Thoracic aorta (tissue), 2 donors: ENCODE results near the gene SLC51A. TPM values are rescaled to one million over a fixed set of nuclear protein-coding genes. Genes with fewer than 3 reads are reported as not detected.

Experiments
- ATAC-seq: fragments of 150-250 bp; one replicate; pipeline ENCODE4 v1.8.0; 2017; ENCODE audit warnings: low read depth; ENCODE audit not compliant: insufficient number of reproducible peaks, low FRiP score
- DNase-seq: peaks from one replicate; pipeline ENCODE4 v3.0.0-alpha.2; 2020; ENCODE audit warnings: low spot score
- H3K27ac ChIP-seq, 2 donors: fragments of 200-600 bp; sonication (generic); 1 replicate in 1 of 2; 2 replicates in 1 of 2; pipeline ENCODE4 v1.5.1; 2016; ENCODE audit warnings: mild to moderate bottlenecking in 2 of 2, moderate library complexity in 2 of 2
- H3K27me3 ChIP-seq: fragments of 200-600 bp; sonication (generic); replicated peaks from 2 replicates; pipeline ENCODE4 v1.6.0; 2016; ENCODE audit warnings: mild to moderate bottlenecking; ENCODE audit not compliant: insufficient read depth
- H3K36me3 ChIP-seq: fragments of 200-600 bp; sonication (generic); one replicate; pipeline ENCODE4 v1.5.1; 2016
- H3K4me1 ChIP-seq, 2 donors: fragments of 200-600 bp; sonication (generic); 1 replicate in 1 of 2; 2 replicates in 1 of 2; pipeline versions ENCODE4 v1.5.1 to v1.6.0; 2016; ENCODE audit warnings: low read depth in 2 of 2, mild to moderate bottlenecking in 1 of 2; ENCODE audit not compliant: control insufficient read depth in 1 of 2
- H3K4me3 ChIP-seq: fragments of 200-600 bp; sonication (generic); 2 replicates; pipeline ENCODE4 v1.5.1; 2016; ENCODE audit warnings: mild to moderate bottlenecking
- H3K9me3 ChIP-seq: fragments of 200-600 bp; sonication (generic); 2 replicates; pipeline ENCODE4 v1.5.1; 2016
- CTCF ChIP-seq: fragments of 200-600 bp; sonication (generic); IDR thresholded peaks from one replicate; pipeline ENCODE4 v1.5.1; 2019; ENCODE audit warnings: antibody characterized with exemption
- total RNA-seq, 2 donors: library from RNA; depleted of rRNA; stranded (reverse); fragments of >200 nt; gene quantifications; one replicate each; pipeline versions ENCODE4 v1.1.0 to v1.2.3, GENCODE V29; 2016

Gene SLC51A
- total RNA-seq, 2 donors from 2014 or later, result not detected

GRCh38 chr3:196218155-196218712, 1.9 kb downstream of the SLC51A start:
- H3K4me3 ChIP-seq, result no peak overlapping the region
- H3K27ac ChIP-seq, result no peak overlapping the region
- ATAC-seq (no peak), DNase-seq (no peak)
- H3K4me1 ChIP-seq, result peaks cover 0 to 9% of the 10 kb centered on the region in 2 donors
- no peaks in the 10 kb centered on the region for H3K27me3 ChIP-seq
- no peaks in the 10 kb centered on the region for H3K9me3 ChIP-seq
- H3K36me3 ChIP-seq, result no peaks in the 10 kb centered on the region
- no peak for TF ChIP-seq CTCF

GRCh38 chr3:196219194-196219969, 3.0 kb downstream of the SLC51A start:
- Histone ChIP-seq H3K4me3 (peak overlapping the region; percentile 37), H3K4me1 (peaks cover 0 to 9% of the 10 kb centered on the region in 2 donors), H3K27ac (no peak overlapping the region), H3K27me3 (no peaks in the 10 kb centered on the region), H3K9me3 (no peaks in the 10 kb centered on the region), H3K36me3 (no peaks in the 10 kb centered on the region)
- no peak for TF ChIP-seq CTCF
- DNase-seq (peak; percentile 30), ATAC-seq (peak; percentile 69)

- Histone ChIP-seq H3K27ac (no peak overlapping the region), H3K36me3 (no peaks in the 10 kb centered on the region), H3K4me1 (peaks cover 0 to 9% of the 10 kb centered on the region in 2 donors), H3K4me3 (no peak overlapping the region), H3K27me3 (no peaks in the 10 kb centered on the region), H3K9me3 (no peaks in the 10 kb centered on the region)
- no peak for ATAC-seq
- TF ChIP-seq CTCF, result no peak
- DNase-seq, result no peak
Observed at GRCh38 chr3:196219970-196220311, 3.6 kb downstream of the SLC51A start.

GRCh38 chr3:196220587-196220986, 4.3 kb downstream of the SLC51A start:
- Histone ChIP-seq H3K4me3 (no peak overlapping the region), H3K36me3 (no peaks in the 10 kb centered on the region), H3K9me3 (no peaks in the 10 kb centered on the region), H3K27ac (no peak overlapping the region), H3K4me1 (peaks cover 0 to 9% of the 10 kb centered on the region in 2 donors), H3K27me3 (no peaks in the 10 kb centered on the region)
- DNase-seq, result no peak
- ATAC-seq, result no peak
- TF ChIP-seq CTCF, result no peak

- ATAC-seq, result no peak
- Histone ChIP-seq H3K9me3 (no peaks in the 10 kb centered on the region), H3K27ac (no peak overlapping the region), H3K4me3 (no peak overlapping the region), H3K4me1 (peaks cover 0 to 9% of the 10 kb centered on the region in 2 donors), H3K36me3 (no peaks in the 10 kb centered on the region), H3K27me3 (no peaks in the 10 kb centered on the region)
- no peak for TF ChIP-seq CTCF
- no peak for DNase-seq
Observed at GRCh38 chr3:196220991-196221390, 4.7 kb downstream of the SLC51A start.
